IPS-NIHi11 (cell line): ENCODE measurements around the gene POLR2E.
A peak's percentile ranks its signal among the peaks of the same experiment; 100 is the strongest.

Experiments
- DNase-seq: peaks from one replicate; pipeline ENCODE4 v3.0.0; 2012; ENCODE audit warnings: mixed read lengths, low spot score

POLR2E gene

GRCh38 chr19:1063909-1064660 lies 31.1 kb downstream of the POLR2E start:
- DNase-seq, result peak; percentile 77

DNA sequence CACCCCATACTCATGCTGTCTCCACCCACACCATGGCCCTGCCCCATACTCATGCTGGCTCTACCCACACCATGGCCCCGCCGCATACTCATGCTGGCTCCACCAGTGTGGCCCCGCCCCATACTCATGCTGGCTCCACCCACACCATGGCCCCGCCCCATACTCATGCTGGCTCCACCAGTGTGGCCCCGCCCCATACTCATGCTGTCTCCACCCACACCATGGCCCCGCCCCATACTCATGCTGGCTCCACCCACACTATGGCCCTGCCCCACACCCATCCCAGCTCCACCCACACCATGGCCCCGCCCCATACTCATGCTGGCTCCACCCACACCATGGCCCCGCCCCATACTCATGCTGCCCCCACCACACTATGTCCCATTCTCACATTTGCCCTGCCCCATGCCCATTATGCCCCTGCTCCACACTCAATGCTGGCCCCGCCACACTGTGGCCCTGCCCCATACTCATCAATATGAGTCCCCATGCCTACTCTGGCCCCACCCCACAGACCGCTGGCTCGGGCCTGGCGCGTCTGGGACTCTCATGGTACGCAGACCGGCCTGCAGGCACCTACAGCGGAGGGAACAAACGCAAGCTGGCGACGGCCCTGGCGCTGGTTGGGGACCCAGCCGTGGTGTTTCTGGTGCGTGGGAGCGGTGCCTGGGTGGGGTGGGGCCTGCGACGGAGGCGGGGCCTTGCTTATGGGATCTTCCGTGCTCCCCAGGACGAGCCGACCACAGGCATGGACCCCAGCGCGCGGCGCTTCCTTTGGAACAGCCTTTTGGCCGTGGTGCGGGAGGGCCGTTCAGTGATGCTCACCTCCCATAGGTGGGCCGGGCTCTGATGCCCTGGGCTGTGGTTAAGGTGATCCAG lies 31.9 kb downstream of the POLR2E start:
- no peak for DNase-seq

DNA sequence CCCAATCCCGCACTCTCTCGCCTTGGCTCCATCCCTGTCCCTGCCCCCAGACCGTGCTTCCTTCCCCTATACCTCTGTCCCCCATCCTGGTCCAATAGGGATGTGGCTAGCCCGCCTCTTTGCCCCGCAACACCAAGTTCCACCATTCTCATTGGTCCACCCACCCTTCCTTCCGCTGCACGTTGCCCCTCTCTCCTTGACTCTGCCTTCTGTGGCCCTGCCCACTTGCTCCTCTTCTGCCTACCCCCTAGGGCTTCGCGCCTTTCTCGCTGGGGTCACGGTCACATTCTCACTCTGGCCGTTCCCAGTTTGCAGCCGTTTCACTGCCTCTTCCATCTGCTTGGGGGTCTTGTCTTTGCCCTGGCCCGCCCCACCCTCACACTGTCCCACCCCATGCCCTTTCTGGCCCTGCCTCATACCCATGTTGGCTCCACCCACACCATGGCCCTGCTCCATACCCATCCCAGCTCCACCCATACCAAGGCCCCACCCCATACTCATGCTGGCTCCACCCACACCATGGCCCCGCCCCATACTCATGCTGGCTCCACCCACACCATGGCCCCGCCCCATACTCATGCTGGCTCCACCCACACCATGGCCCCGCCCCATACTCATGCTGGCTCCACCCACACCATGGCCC lies 32.7 kb downstream of the POLR2E start:
- DNase-seq, result peak; percentile 65

- DNase-seq, result no peak
Observed at GRCh38 chr19:1061987-1062386, 33.2 kb downstream of the POLR2E start.

DNA sequence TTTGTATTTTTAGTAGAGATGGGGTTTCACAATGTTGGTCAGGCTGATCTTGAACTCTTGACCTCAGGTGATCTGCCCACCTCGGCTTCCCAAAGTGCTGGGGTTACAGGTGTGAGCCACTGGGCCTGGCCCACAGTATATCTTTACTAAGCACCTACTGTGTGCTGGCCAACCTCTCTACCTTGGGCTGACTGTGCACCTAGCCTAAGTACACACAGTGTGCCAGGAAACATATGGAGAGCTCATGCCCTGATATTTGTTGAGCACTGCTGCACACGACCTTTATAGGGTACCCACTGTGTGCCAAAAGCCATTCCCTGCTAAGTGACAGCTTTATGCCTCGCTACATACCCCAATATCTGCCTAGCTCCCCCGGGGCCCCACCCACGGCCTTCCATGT lies 34.5 kb downstream of the POLR2E start:
- no peak for DNase-seq

GRCh38 chr19:1058112-1058511 lies 37.1 kb downstream of the POLR2E start:
- no peak for DNase-seq

- DNase-seq, result no peak
Observed at GRCh38 chr19:1057176-1057855, 37.9 kb downstream of the POLR2E start.

GRCh38 chr19:1055886-1056620 lies 39.1 kb downstream of the POLR2E start:
- DNase-seq, result no peak

DNA sequence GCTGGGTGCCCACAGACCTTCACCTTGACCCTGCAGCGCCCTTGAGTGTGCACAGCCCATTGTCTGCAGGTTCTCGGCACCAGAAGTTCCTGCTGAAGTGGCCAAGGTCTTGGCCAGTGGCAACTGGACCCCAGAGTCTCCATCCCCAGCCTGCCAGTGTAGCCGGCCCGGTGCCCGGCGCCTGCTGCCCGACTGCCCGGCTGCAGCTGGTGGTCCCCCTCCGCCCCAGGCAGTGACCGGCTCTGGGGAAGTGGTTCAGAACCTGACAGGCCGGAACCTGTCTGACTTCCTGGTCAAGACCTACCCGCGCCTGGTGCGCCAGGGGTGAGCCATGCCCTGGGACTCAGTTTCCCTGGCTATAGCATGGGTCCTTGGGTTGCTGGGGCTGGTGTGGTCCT lies 40.1 kb downstream of the POLR2E start:
- DNase-seq, result no peak

DNA sequence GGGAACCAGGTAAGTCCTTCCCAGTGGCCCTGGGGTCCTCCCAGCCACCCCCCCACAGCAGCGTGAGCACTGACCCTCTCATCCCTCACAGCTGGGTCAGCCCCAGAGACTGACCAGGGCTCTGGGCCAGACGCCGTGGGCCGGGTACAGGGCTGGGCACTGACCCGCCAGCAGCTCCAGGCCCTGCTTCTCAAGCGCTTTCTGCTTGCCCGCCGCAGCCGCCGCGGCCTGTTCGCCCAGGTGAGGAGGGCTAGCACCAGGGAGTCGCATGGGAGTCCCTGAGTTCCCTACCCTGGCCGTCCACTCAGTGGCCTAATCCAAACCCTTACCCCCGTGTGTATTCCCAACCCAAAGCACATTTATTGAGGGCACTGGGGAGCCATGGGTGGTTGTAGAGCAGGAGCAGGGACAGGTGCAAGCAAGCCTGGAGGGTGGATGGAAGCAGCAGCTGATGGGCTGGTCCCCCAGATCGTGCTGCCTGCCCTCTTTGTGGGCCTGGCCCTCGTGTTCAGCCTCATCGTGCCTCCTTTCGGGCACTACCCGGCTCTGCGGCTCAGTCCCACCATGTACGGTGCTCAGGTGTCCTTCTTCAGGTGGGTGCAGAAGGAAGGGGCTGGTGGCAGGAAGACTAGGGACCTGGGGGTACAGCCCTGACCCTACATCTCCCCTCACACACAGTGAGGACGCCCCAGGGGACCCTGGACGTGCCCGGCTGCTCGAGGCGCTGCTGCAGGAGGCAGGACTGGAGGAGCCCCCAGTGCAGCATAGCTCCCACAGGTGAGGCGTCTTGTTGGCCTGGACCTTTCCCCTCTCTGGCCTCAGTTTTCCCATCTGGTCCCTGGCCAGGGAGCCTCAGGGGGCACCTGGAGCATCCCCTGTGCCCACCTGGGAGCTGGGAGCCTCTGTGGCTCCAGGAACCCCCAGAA lies 40.8 kb downstream of the POLR2E start:
- DNase-seq, result no peak

- DNase-seq, result no peak
Observed at GRCh38 chr19:1053176-1054101, 41.7 kb downstream of the POLR2E start.

- no peak for DNase-seq
Observed at GRCh38 chr19:1052349-1052975, 42.7 kb downstream of the POLR2E start.

DNA sequence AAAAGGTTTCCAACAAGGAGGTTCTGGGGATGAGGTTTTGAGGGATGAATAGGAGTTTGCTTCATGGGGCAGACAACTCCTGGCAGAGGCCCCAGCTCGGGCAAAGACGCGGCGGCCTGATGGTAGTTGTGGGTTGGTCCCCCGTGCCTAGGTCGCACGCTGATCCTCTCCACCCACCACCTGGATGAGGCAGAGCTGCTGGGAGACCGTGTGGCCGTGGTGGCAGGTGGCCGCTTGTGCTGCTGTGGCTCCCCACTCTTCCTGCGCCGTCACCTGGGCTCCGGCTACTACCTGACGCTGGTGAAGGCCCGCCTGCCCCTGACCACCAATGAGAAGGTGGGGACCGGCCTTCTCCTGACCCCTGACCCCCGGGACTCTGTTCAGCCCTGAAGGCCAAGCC lies 43.4 kb downstream of the POLR2E start:
- DNase-seq, result no peak

DNA sequence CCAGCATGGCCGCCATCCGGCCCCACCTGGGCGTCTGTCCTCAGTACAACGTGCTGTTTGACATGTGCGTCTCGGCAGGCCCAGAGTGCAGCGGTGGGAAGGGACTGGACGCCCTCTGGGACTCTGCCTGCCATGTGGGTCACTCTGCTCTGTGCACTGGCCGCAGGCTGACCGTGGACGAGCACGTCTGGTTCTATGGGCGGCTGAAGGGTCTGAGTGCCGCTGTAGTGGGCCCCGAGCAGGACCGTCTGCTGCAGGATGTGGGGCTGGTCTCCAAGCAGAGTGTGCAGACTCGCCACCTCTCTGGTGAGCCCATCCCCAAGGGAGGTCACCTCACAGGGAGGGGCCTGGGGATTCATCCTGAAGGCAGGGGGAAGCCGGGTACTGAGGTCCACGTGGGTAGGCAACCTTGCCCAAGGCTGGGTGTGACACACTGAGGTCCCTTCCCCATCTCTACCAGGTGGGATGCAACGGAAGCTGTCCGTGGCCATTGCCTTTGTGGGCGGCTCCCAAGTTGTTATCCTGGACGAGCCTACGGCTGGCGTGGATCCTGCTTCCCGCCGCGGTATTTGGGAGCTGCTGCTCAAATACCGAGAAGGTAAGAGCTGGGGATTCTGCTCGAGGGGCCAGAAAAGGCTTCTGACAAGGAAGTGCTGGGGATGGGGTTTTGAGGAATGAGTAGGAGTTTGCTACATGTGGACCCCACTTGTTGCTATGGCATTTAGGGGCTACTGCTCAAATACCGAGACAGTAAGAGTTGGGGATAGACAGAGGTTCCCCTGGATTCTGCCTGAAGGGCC lies 44.0 kb downstream of the POLR2E start:
- no peak for DNase-seq

- no peak for DNase-seq
Observed at GRCh38 chr19:1049800-1050199, 45.4 kb downstream of the POLR2E start.

GRCh38 chr19:1049106-1049505 lies 46.1 kb downstream of the POLR2E start:
- DNase-seq, result no peak

DNA sequence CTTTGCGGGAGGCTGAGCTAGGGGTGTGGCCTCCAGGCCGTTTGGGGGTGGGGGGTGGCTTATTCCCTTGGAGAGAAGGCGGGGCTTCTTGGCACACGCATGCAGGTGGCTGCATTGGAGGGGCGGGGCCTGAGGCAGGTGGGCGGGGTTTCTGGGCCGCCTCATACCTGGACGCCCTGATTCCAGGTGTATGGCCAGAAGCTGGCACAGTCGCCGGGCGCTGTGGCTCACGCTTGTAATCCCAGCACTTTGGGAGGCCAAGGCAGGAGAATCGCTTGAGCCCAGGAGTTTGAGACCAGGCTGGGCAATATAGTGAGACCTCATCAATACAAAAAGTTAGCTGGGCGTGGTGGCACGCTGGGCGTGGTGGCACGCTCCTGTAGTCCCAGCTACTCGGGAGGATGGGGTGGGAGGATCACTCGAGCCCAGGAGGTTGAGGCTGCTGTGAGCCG lies 47.5 kb downstream of the POLR2E start:
- peak; percentile 69 for DNase-seq
